Stimulated activated CD4-positive, alpha-beta T cell treated with anti-CD3 and anti-CD28 coated beads, Interleukin-1b, Interleukin-23, amount 100 ng/mL, for 1 hour (primary cell): ENCODE data around the gene TAF11L11.
"Not testable (repeated sequence)": the region's sequence is repeated elsewhere in the genome, so short reads cannot be mapped to it uniquely, and the experiment has no call there.

Experiments
- DNase-seq, 2 donors: peaks; one replicate each; pipeline ENCODE4 v3.0.0-alpha.2; 2020; ENCODE audit warnings: low read depth in 2 of 2

Gene TAF11L11

GRCh38 chr5:17603880-17604279, at the start of gene TAF11L11:
TAF11L11 (plus strand) TSS chr5:17604183.
- not testable (repeated sequence) for DNase-seq

- DNase-seq = not testable (repeated sequence)
These were observed 18.3 kb upstream of the TAF11L11 start, which contains the start of gene TAF11L7 for GRCh38 chr5:17585658-17586057. TAF11L7 (minus strand) TSS chr5:17585758.

GRCh38 chr5:17590860-17591259, 13.1 kb upstream of the TAF11L11 start, which contains the start of gene TAF11L8:
TAF11L8 (minus strand) TSS chr5:17590960.
- not testable (repeated sequence) for DNase-seq

DNA sequence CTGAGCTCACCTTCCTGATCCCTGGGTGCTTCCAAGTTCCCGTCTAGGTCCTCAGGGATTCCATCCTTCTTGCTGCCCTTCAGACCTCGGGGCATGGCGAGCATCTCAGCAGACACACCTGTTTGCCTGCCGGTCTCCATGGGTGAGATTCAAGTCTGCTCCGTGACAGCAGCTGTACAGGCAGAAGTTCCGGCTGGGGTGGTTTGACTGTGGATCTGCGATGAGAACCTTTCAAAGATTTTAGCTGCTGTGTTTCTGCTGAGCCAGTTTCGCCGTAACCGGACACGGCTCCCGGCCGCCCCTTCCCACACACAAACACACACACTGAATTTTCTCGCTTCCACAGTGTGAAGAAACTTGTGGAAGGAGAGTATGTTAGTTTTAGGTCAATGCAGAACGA, 9.7 kb upstream of the TAF11L11 start, which contains the start of gene TAF11L9:
Gene TAF11L9, minus strand, starts transcription at position 140 of the 400 bp plus-strand sequence.
- not testable (repeated sequence) for DNase-seq

- DNase-seq = not testable (repeated sequence)
These were observed 6.3 kb upstream of the TAF11L11 start, which contains the start of gene TAF11L10 for GRCh38 chr5:17597728-17598127. TAF11L10 (minus strand) TSS chr5:17597828.

DNA sequence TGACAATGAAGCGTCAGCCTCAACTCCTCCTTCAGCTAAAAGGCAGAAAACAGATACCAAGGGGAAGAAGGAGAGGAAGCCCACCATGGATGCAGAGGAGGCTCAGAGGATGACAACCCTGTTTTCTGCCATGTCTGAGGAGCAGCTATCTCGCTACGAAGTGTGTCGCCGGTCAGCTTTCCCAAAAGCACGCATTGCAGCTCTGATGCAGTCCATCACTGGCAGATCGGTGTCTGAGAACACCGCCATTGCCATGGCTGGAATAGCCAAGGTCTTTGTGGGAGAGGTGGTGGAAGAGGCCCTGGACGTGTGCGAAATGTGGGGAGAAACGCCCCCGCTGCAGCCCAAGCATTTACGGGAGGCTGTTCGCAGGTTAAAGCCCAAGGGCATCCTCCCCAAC, 968 bp downstream of the TAF11L11 start:
- DNase-seq = no peak

DNA sequence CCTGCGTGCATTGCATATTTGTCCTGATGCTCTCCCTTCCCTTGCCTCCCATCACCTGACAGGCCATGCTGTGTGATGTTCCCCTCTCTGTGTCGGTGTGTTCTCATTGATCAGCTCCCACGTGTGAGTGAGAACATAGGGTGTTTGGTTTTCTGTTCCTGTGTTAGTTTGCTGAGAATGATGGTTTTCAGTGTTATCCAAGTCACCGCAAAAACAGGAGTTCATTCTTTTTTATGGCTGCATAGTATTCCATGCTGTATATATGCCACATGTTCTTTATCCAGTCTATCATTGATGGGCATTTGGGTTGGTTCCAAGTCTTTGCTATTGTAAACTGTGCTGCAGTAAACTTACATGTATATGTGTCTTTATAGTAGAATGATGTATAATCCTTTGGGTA, 3.5 kb downstream of the TAF11L11 start:
- DNase-seq = not testable (repeated sequence)

- not testable (repeated sequence) for DNase-seq
These were observed 6.1 kb downstream of the TAF11L11 start, which contains the start of gene TAF11L12 for GRCh38 chr5:17610092-17610491. TAF11L12 (plus strand) TSS chr5:17610392.

GRCh38 chr5:17614872-17615605, 11.1 kb downstream of the TAF11L11 start:
- no peak for DNase-seq

DNA sequence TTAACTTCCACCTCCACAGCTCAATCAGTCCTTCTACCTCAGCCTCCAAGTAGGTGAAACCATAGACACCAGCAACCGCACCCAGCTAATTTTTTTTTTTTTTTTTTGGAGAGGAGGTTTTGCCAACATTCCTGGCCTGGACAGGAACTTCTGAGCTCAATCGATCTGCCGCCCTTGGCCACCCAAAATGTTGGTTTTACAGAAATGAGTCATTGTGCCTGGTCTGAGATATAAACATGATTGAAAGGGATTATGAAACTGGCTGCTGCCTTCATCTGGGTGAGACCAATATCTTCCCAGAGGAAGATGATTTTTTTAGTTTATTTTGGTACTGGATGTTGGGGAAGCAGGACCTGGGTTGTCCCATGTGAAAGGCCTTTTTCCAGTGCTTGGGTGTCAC, 15.4 kb downstream of the TAF11L11 start:
- DNase-seq = no peak

DNA sequence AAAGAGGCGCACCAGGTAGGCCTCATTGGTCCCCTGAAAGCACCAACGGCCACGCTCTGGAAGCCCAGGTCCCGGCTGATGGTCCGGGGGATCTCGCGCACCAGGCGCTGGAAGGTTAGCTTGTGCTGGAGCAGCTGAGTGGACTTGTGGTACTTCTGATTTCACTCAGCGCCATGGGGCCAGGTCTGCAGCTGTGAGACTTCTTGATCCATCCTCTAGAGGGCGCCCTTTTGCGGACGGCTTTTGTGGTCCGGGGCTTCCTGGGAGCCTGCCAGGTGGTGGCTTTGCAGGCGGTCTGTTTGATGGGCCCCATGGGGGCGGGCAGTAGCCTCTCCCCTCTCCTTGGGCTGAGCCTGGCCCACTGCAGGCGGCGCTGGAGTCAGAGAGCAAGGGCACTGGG, 16.6 kb downstream of the TAF11L11 start:
- no peak for DNase-seq

GRCh38 chr5:17625686-17626085, 21.7 kb downstream of the TAF11L11 start:
- DNase-seq = no peak

DNA sequence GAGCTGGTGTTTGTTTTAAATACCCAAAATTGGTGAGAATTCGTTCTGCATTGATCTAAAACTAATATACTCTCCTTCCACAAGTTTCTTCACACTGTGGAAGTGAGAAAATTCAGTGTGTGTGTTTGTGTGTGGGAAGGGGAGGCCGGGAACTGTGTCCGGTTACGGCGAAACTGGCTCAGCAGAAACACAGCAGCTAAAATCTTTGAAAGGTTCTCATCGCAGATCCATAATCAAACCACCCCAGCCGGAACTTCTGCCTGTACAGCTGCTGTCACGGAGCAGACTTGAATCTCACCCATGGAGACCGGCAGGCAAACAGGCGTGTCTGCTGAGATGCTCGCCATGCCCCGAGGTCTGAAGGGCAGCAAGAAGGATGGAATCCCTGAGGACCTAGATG, 27.8 kb downstream of the TAF11L11 start, which contains the start of gene TAF11L13:
Gene TAF11L13, plus strand, starts transcription at position 301 of the 400 bp plus-strand sequence.
- DNase-seq = not testable (repeated sequence)

- DNase-seq = no peak
These were observed 30.2 kb downstream of the TAF11L11 start, which contains the start of gene TAF11L14 for GRCh38 chr5:17634160-17634559. TAF11L14 (plus strand) TSS chr5:17634460.

GRCh38 chr5:17649232-17649631, 45.2 kb downstream of the TAF11L11 start:
- not testable (repeated sequence) for DNase-seq

DNA sequence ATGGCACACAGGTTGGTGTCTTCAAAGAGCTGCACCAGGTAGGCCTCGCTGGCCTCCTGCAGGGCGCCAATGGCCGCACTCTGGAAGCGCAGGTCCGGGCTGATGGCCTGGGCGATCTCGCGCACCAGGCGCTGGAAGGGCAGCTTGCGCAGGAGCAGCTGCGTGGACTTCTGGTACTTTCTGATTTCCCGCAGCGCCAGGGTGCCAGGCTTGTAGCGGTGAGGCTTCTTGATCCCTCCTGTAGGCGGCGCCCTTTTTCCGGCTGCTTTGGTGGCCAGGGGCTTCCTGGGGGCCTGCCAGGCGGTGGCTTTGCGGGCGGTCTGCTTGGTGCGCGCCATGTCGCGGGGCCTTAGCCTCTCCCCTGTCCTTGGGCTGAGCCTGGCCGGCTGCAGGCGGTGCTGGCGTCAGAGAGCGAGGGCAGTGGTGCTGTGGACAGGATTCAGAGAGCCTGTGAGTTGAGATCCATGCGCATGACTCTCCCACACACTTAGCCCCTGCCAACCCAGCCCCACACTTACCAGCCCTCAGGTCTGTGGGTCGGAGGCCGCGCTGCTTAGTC, 51.3 kb downstream of the TAF11L11 start:
- DNase-seq = not testable (repeated sequence)
